Small intestine (tissue), 7 donors: ENCODE results near the gene GPR150. TPM values are rescaled to one million over a fixed set of nuclear protein-coding genes. Genes with fewer than 3 reads are reported as not detected.

Source experiments
- DNase-seq, 2 donors: peaks; one replicate each; pipeline versions ENCODE4 v3.0.0 to v3.0.0-alpha.2; 2013
- FAIRE-seq: peaks from 2 replicates; lab custom pipeline; 2012; peaks lifted over from hg19 to GRCh38; lab: Jason Lieb, UNC
- H3K27ac ChIP-seq, 3 donors: one replicate each; pipeline ENCODE4 v1.5.1; 2013; ENCODE audit warnings: low read length in 2 of 3, mild to moderate bottlenecking in 2 of 3, control low read depth in 1 of 3, inconsistent platforms in 1 of 3, low read depth in 1 of 3, moderate library complexity in 1 of 3
- H3K27me3 ChIP-seq, 3 donors: one replicate each; pipeline ENCODE4 v1.6.1; 2013; ENCODE audit warnings: low read length in 3 of 3, inconsistent platforms in 1 of 3; ENCODE audit not compliant: control insufficient read depth in 3 of 3, insufficient read depth in 3 of 3
- H3K36me3 ChIP-seq, 3 donors: one replicate each; pipeline ENCODE4 v1.6.1; 2013; ENCODE audit warnings: low read length in 3 of 3, inconsistent platforms in 1 of 3, low read depth in 1 of 3, mild to moderate bottlenecking in 1 of 3, moderate library complexity in 1 of 3; ENCODE audit not compliant: control insufficient read depth in 3 of 3, insufficient read depth in 2 of 3
- H3K4me1 ChIP-seq, 3 donors: one replicate each; pipeline ENCODE4 v1.6.1; 2013; ENCODE audit warnings: low read length in 2 of 3, inconsistent platforms in 1 of 3, low read depth in 1 of 3, mild to moderate bottlenecking in 1 of 3, moderate library complexity in 1 of 3; ENCODE audit not compliant: control insufficient read depth in 3 of 3, insufficient read depth in 2 of 3
- H3K4me3 ChIP-seq, 3 donors: one replicate each; pipeline ENCODE4 v1.5.1; 2013; ENCODE audit warnings: low read length in 3 of 3, control low read depth in 1 of 3, inconsistent platforms in 1 of 3, low read depth in 1 of 3, mild to moderate bottlenecking in 1 of 3, moderate library complexity in 1 of 3
- H3K9me3 ChIP-seq, 2 donors: one replicate each; pipeline ENCODE4 v1.6.1; 2013; ENCODE audit warnings: low read depth in 1 of 2, low read length in 1 of 2; ENCODE audit not compliant: control insufficient read depth in 2 of 2, insufficient read depth in 1 of 2
- WGBS, 3 donors: extraction: QIAGEN DNeasy Blood & Tissue Kit; methylation state at CpG; one replicate each; pipeline ENCODE4 v1.1.7; 2013; 5-methylcytosine and 5-hydroxymethylcytosine counted together
- polyA plus RNA-seq, 4 donors: library from polyadenylated mRNA; stranded (reverse) in 3 of 4; unstranded in 1 of 4; fragments of 200-250 nt in 3 of 4; fragments of 120-200 nt in 1 of 4; gene quantifications; one replicate each; pipeline versions ENCODE4 v1.2.1 to v1.2.3, GENCODE V29; 2013
- donor health status: healthy with polysubstance abuse.
- donor health status: control.
- donor health status: control.
- donor health status: Bipolar disorder and iron deficiency.
- donor health status: healthy.

GPR150 gene
- polyA plus RNA-seq, 4 donors: 0.15 to 2.1 TPM; not detected in 2

DNA sequence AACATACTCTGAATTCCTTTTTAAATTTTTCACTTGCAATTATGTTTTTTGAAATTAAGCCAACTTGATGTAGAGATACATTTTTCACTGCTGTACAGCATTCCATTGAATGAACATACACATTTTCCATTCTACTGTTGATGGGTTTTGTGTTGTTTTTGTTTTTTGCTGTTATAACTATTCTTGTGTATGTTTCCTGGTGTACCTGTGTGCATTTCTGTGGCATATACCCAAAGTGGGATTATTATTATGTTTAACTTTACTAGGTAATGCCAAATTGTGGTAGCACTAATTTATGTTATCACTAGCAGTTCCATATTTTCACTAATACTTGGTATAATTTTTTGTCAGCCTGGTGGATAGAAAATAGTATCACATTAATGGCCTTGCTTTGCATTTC lies 29.4 kb downstream of the GPR150 start:
- no peaks in the 10 kb centered on the region for H3K9me3 ChIP-seq
- peaks cover 0 to 11% (median 0%) of the 10 kb centered on the region in 3 donors for H3K4me1 ChIP-seq
- no peaks in the 10 kb centered on the region for H3K36me3 ChIP-seq
- FAIRE-seq (no peak), DNase-seq (no peak)
- H3K27ac ChIP-seq: no peak overlapping the region
- H3K27me3 ChIP-seq: no peaks in the 10 kb centered on the region
- no peak overlapping the region for H3K4me3 ChIP-seq

DNA sequence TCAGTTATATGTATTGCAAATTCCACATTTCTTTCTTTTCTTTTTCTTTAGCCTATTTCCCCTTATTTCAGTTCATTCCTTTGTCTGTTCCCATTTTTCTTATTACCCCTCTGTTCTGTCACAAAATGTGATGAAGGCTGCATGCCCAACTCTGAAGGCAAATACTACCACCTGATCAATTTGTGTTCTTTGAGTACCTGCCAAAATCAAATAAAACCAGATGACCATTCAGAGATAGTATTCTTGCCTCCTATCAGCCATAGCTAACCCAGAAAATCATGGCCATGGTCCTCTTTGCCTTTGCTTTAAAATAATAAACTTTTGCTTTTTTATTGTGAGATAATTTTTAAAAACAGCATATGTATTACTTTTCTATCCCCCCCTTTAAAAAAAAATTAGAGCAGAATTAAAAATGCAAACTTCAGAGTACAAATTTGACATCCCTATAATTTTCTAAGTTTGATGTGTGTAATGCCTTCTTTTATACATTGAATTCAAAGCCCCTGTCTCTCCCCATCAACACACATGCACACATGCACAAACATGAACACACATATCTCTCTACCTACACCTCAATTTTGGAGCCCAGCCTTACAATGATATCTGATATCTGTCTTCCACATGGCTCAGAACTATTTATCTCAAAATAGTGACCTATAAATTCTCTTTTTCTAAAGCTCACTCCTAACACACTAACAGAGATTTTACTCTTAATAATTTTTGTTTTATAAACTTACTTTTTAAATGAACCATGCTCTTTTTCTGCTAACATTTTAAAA lies 30.1 kb downstream of the GPR150 start:
- peaks cover 0 to 11% (median 0%) of the 10 kb centered on the region in 3 donors for H3K4me1 ChIP-seq
- H3K36me3 ChIP-seq: no peaks in the 10 kb centered on the region
- no peaks in the 10 kb centered on the region for H3K27me3 ChIP-seq
- H3K4me3 ChIP-seq: no peak overlapping the region
- H3K27ac ChIP-seq: no peak overlapping the region
- no peaks in the 10 kb centered on the region for H3K9me3 ChIP-seq
- DNase-seq: no peak
- no peak for FAIRE-seq

GRCh38 chr5:95652849-95653248 lies 33.0 kb downstream of the GPR150 start:
- 86 to 100% (median 100%) methylated on average over 1 of the region's 1 CpG for WGBS, 3 donors
- FAIRE-seq (no peak), DNase-seq (no peak)

DNA sequence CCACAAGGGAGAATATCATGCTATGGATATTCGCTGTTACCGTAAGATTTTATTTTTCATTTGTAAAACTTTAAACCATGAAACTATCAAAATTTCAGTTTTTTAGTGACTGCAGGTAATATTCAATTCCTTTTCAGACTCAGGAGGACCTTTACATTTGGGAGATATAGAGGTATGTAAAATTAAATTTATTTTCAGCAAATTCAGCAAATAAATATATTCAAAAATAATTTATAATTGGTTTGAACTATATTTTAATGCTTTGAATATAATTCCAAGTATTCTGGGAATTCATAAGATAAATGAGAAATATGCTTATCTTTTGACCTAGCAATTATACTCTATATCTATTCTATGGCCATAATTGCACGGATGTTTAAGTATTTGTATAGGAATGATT lies 34.3 kb downstream of the GPR150 start:
- WGBS, 3 donors: 93 to 95% (median 94%) methylated on average over 3 of the region's 3 CpGs
- DNase-seq: no peak
- H3K9me3 ChIP-seq: no peaks in the 10 kb centered on the region
- FAIRE-seq: peak; percentile 62
- H3K4me3 ChIP-seq: no peak overlapping the region
- H3K4me1 ChIP-seq: no peaks in the 10 kb centered on the region
- H3K36me3 ChIP-seq: no peaks in the 10 kb centered on the region
- H3K27ac ChIP-seq: no peak overlapping the region
- no peaks in the 10 kb centered on the region for H3K27me3 ChIP-seq

More at GRCh38 chr5:95652849-95653248, 33.0 kb downstream of the GPR150 start:
- H3K27ac ChIP-seq: no peak overlapping the region
- H3K36me3 ChIP-seq: no peaks in the 10 kb centered on the region
- H3K27me3 ChIP-seq: no peaks in the 10 kb centered on the region
- H3K9me3 ChIP-seq: no peaks in the 10 kb centered on the region
- H3K4me1 ChIP-seq: peaks cover 0 to 3% (median 0%) of the 10 kb centered on the region in 3 donors
- H3K4me3 ChIP-seq: no peak overlapping the region

DNA sequence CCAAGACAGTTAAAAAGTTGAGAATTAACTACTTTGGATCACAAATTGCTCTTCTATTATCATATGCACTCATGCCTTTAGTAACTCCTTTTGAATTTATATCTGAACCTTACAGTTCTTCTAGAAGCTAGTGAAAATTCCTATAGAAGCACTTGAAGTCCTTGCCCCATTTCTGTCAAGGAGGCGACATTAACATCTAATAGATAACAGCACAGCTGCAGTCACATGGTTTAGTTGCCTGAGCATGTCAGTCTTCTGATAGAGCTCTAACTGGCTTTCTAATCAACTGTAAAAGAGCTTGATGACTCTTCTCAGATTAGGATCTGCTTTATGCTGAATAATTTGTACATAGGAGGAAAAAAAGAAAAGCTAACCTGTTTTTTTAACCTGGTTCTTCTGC lies 35.7 kb downstream of the GPR150 start:
- Histone ChIP-seq H3K4me3 (no peak overlapping the region), H3K4me1 (no peaks in the 10 kb centered on the region), H3K27me3 (no peaks in the 10 kb centered on the region), H3K27ac (no peak overlapping the region), H3K9me3 (no peaks in the 10 kb centered on the region), H3K36me3 (no peaks in the 10 kb centered on the region)
- WGBS, 3 donors: 29 to 58% (median 39%) methylated on average over 1 of the region's 1 CpG
- DNase-seq (no peak), FAIRE-seq (no peak)

DNA sequence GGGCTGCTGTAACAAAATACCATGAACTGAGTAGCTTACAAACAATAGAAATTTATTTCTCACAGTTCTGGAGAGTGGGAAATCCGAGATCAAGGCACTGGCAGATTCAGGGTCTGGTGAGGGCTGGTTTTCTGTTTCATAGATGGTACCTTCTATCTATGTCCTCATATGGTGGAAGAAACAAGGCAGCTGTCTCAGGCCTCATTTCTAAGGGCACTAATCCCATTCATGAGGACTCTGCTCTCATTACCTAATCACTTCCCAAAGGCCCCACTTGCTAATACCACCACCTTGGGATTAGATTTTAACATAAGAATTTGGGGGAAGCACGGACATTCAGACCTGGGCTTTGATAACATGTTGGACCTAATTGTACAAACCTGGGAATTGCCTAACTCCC lies 40.2 kb downstream of the GPR150 start:
- WGBS, 3 donors: 88 to 92% (median 91%) methylated on average over 2 of the region's 2 CpGs
- Histone ChIP-seq H3K4me1 (peaks cover 0 to 4% (median 0%) of the 10 kb centered on the region in 3 donors), H3K27me3 (no peaks in the 10 kb centered on the region), H3K36me3 (no peaks in the 10 kb centered on the region), H3K4me3 (no peak overlapping the region), H3K27ac (no peak overlapping the region), H3K9me3 (no peaks in the 10 kb centered on the region)
- no peak for DNase-seq
- FAIRE-seq: no peak

GRCh38 chr5:95662946-95663345 lies 43.1 kb downstream of the GPR150 start:
- Histone ChIP-seq H3K27me3 (no peaks in the 10 kb centered on the region), H3K27ac (no peak overlapping the region), H3K9me3 (no peaks in the 10 kb centered on the region), H3K4me1 (peaks cover 0 to 4% (median 0%) of the 10 kb centered on the region in 3 donors), H3K4me3 (no peak overlapping the region), H3K36me3 (no peaks in the 10 kb centered on the region)
- FAIRE-seq: no peak
- no peak for DNase-seq

GRCh38 chr5:95664204-95664786 lies 44.4 kb downstream of the GPR150 start:
- DNase-seq (peak; percentile 40 to 64), FAIRE-seq (peak; percentile 64)
- peaks cover 0 to 4% (median 0%) of the 10 kb centered on the region in 3 donors for H3K4me1 ChIP-seq
- no peaks in the 10 kb centered on the region for H3K27me3 ChIP-seq
- H3K36me3 ChIP-seq: no peaks in the 10 kb centered on the region
- no peaks in the 10 kb centered on the region for H3K9me3 ChIP-seq
- no peak overlapping the region for H3K4me3 ChIP-seq
- WGBS, 3 donors: 5 to 12% (median 5%) methylated on average over 3 of the region's 3 CpGs
- H3K27ac ChIP-seq: no peak overlapping the region
